Vagina (tissue), 2 donors: ENCODE results near the gene TRIM24.

Experiments used
- CTCF ChIP-seq, 3 experiments: fragments of 450-650 bp in 2 of 3; fragments of 200-600 bp in 1 of 3; sonication (generic) in 1 of 3; IDR thresholded peaks; one replicate each; pipeline ENCODE4 v1.5.1; 2017 to 2019; ENCODE audit warnings: antibody characterized with exemption in 3 of 3, mild to moderate bottlenecking in 2 of 3, moderate library complexity in 2 of 3
- POLR2A ChIP-seq, 2 donors: fragments of 450-650 bp; IDR thresholded peaks; one replicate each; pipeline ENCODE4 v1.6.1; 2017; ENCODE audit warnings: antibody characterized with exemption in 2 of 2, mild to moderate bottlenecking in 2 of 2, moderate library complexity in 2 of 2
- POLR2AphosphoS5 ChIP-seq, 2 donors: sonication (generic); formaldehyde crosslinking; IDR thresholded peaks; one replicate each; pipeline ENCODE4 v1.9.0; 2017; ENCODE audit warnings: antibody characterized with exemption in 2 of 2, mild to moderate bottlenecking in 2 of 2, low read depth in 1 of 2; ENCODE audit not compliant: insufficient read depth in 1 of 2

GRCh38 chr7:138460649-138461607, 869 bp downstream of the TRIM24 start:
- TF ChIP-seq CTCF (IDR thresholded peaks at IDR 0.05) (no peak), POLR2AphosphoS5 (IDR thresholded peaks at IDR 0.05; ENCODE audit: insufficient read depth in 1 of 2, low read depth in 1 of 2) (no peak), POLR2A (IDR thresholded peaks at IDR 0.05) (no peak)
